NCI-H146 treated with DMSO at 0.1 percent for 48 hours (cell line): Measurements from ENCODE around the gene MYO7B.
"Not testable (repeated sequence)": the region's sequence is repeated elsewhere in the genome, so short reads cannot be mapped to it uniquely, and the experiment has no call there.

Source experiments
- DNase-seq: peaks from one replicate; lab custom pipeline; 2025; ENCODE audit not compliant: unreplicated experiment; lab: John Stamatoyannopoulos, UW

MYO7B gene

GRCh38 chr2:127551221-127551930 lies 15.9 kb downstream of the MYO7B start:
- no peak for DNase-seq

GRCh38 chr2:127552336-127552735 lies 16.9 kb downstream of the MYO7B start:
- no peak for DNase-seq

- DNase-seq = no peak
Observed at GRCh38 chr2:127552846-127553245, 17.4 kb downstream of the MYO7B start.

- DNase-seq = no peak
Observed at GRCh38 chr2:127558911-127559310, 23.4 kb downstream of the MYO7B start.

- DNase-seq = no peak
Observed at GRCh38 chr2:127559454-127559853, 24.0 kb downstream of the MYO7B start.

GRCh38 chr2:127560201-127560930 lies 24.9 kb downstream of the MYO7B start:
- DNase-seq = no peak

GRCh38 chr2:127560931-127561280 lies 25.4 kb downstream of the MYO7B start:
- DNase-seq = no peak

GRCh38 chr2:127561371-127561770 lies 25.9 kb downstream of the MYO7B start:
- DNase-seq = no peak

- DNase-seq = no peak
Observed at GRCh38 chr2:127562936-127563335, 27.5 kb downstream of the MYO7B start.

- no peak for DNase-seq
Observed at GRCh38 chr2:127563458-127564428, 28.3 kb downstream of the MYO7B start.

GRCh38 chr2:127564429-127565260 lies 29.2 kb downstream of the MYO7B start:
- DNase-seq = no peak

GRCh38 chr2:127565261-127566138 lies 30.0 kb downstream of the MYO7B start:
- DNase-seq = no peak

- DNase-seq = no peak
Observed at GRCh38 chr2:127566139-127566417, 30.6 kb downstream of the MYO7B start.

GRCh38 chr2:127566576-127566975 lies 31.1 kb downstream of the MYO7B start:
- DNase-seq = no peak

- no peak for DNase-seq
Observed at GRCh38 chr2:127567351-127567854, 31.9 kb downstream of the MYO7B start.

GRCh38 chr2:127568128-127568527 lies 32.6 kb downstream of the MYO7B start:
- no peak for DNase-seq

GRCh38 chr2:127569666-127570065 lies 34.2 kb downstream of the MYO7B start:
- no peak for DNase-seq

GRCh38 chr2:127570282-127571250 lies 35.1 kb downstream of the MYO7B start:
- no peak for DNase-seq

- not testable (repeated sequence) for DNase-seq
Observed at GRCh38 chr2:127572352-127572751, 36.9 kb downstream of the MYO7B start.
